GM21447 (cell line): ENCODE results near the gene UBE2E3.
A peak's percentile ranks its signal among the peaks of the same experiment; 100 is the strongest.
"Not testable (repeated sequence)": the region's sequence is repeated elsewhere in the genome, so short reads cannot be mapped to it uniquely, and the experiment has no call there.

Experiments
- ATAC-seq: cut with Tn5 transposase; IDR thresholded peaks from one replicate; pipeline ENCODE4 v1.9.1; 2021; ENCODE audit not compliant: unreplicated experiment

Gene UBE2E3

GRCh38 chr2:181025004-181025403 lies 44.6 kb downstream of the UBE2E3 start:
- no peak for ATAC-seq

- ATAC-seq, result peak; percentile 61
These were observed 56.0 kb downstream of the UBE2E3 start for GRCh38 chr2:181036445-181036844.

- peak; percentile 71 for ATAC-seq
These were observed 56.6 kb downstream of the UBE2E3 start for GRCh38 chr2:181036848-181037603.

GRCh38 chr2:181037922-181038321 lies 57.5 kb downstream of the UBE2E3 start:
- ATAC-seq, result no peak

GRCh38 chr2:181038796-181039195 lies 58.4 kb downstream of the UBE2E3 start:
- no peak for ATAC-seq

- not testable (repeated sequence) for ATAC-seq
These were observed 60.4 kb downstream of the UBE2E3 start for GRCh38 chr2:181040839-181041238.

GRCh38 chr2:181041661-181042060 lies 61.3 kb downstream of the UBE2E3 start:
- no peak for ATAC-seq

- no peak for ATAC-seq
These were observed 62.3 kb downstream of the UBE2E3 start for GRCh38 chr2:181042706-181043105.

- ATAC-seq, result no peak
These were observed 66.4 kb downstream of the UBE2E3 start for GRCh38 chr2:181046833-181047232.

GRCh38 chr2:181047829-181048228 lies 67.4 kb downstream of the UBE2E3 start:
- ATAC-seq, result no peak

GRCh38 chr2:181051861-181052522 lies 71.6 kb downstream of the UBE2E3 start:
- peak; percentile 54 for ATAC-seq

GRCh38 chr2:181052523-181052891 lies 72.1 kb downstream of the UBE2E3 start:
- peak; percentile 52 for ATAC-seq

GRCh38 chr2:181054256-181054655 lies 73.9 kb downstream of the UBE2E3 start:
- ATAC-seq, result no peak

GRCh38 chr2:181054843-181055242 lies 74.4 kb downstream of the UBE2E3 start:
- ATAC-seq, result no peak

- ATAC-seq, result peak; percentile 74
These were observed 78.2 kb downstream of the UBE2E3 start for GRCh38 chr2:181058378-181059269.

GRCh38 chr2:181063696-181064095 lies 83.3 kb downstream of the UBE2E3 start:
- no peak for ATAC-seq

- ATAC-seq, result no peak
These were observed 85.1 kb downstream of the UBE2E3 start for GRCh38 chr2:181065458-181065857.

GRCh38 chr2:181066333-181066732 lies 85.9 kb downstream of the UBE2E3 start:
- no peak for ATAC-seq

GRCh38 chr2:181070119-181070835 lies 89.9 kb downstream of the UBE2E3 start:
- ATAC-seq, result no peak

GRCh38 chr2:181070836-181071200 lies 90.4 kb downstream of the UBE2E3 start:
- no peak for ATAC-seq
